AG04450 (cell line): ENCODE data around the gene RYK. TPM values are rescaled to one million over a fixed set of nuclear protein-coding genes. Genes with fewer than 3 reads are reported as not detected.

Experiments
- CTCF ChIA-PET: fragments of 300-600, 350-600 bp; formaldehyde crosslinking; extraction: SDS; loops from one replicate; lab custom pipeline; 2022; ENCODE audit warnings: antibody characterized with exemption, inconsistent platforms; lab: Charles Lee
- POLR2A ChIA-PET: fragments of 350-600 bp; formaldehyde crosslinking; extraction: SDS; loops from one replicate; lab custom pipeline; 2021; ENCODE audit warnings: antibody characterized with exemption, inconsistent platforms; lab: Yijun Ruan, JAX
- DNase-seq: peaks from one replicate; pipeline ENCODE4 v3.0.0-alpha.2; 2011; ENCODE audit warnings: low read depth, low spot score
- H3K27ac ChIP-seq: one replicate; pipeline ENCODE4 v1.5.1; 2012; ENCODE audit warnings: low read depth, low read length, control low read depth
- H3K27me3 ChIP-seq: one replicate; pipeline ENCODE4 v1.6.0; 2012; ENCODE audit warnings: low read length; ENCODE audit not compliant: control insufficient read depth, insufficient read depth
- H3K4me3 ChIP-seq: 2 replicates; pipeline ENCODE4 v1.5.1; 2011; ENCODE audit warnings: mild to moderate bottlenecking, low read depth, low read length, control low read depth
- H3K9me3 ChIP-seq: 2 replicates; pipeline ENCODE4 v1.5.1; 2012; ENCODE audit warnings: low read length; ENCODE audit not compliant: control insufficient read depth, insufficient read depth
- CTCF ChIP-seq: IDR thresholded peaks from 2 replicates; pipeline ENCODE4 v1.5.1; 2011; ENCODE audit warnings: low read depth, low read length, control low read depth, inconsistent platforms
- polyA plus RNA-seq: library from polyadenylated mRNA; depleted of rRNA; stranded (reverse); fragments of >200 nt; gene quantifications from 2 replicates; pipeline ENCODE4 v1.2.3, GENCODE V29; 2011

The RYK gene
- polyA plus RNA-seq, 1 experiment: 74.5 TPM

- DNase-seq: no peak
- TF ChIP-seq CTCF: no peak
- CTCF ChIA-PET: interaction anchor here (2.2 kb wide), 1 partner anchor 20 kb away, joined by 5 read pairs; no protein-coding TSS in a partner anchor
- POLR2A ChIA-PET: no interaction called here
- Histone ChIP-seq H3K27ac (no peak overlapping the region), H3K27me3 (no peaks in the 10 kb centered on the region), H3K9me3 (no peaks in the 10 kb centered on the region), H3K4me3 (no peak overlapping the region)
Measured at GRCh38 chr3:134145183-134145582, 105.5 kb downstream of the RYK start.

- Histone ChIP-seq H3K4me3 (no peak overlapping the region), H3K27me3 (no peaks in the 10 kb centered on the region), H3K9me3 (no peaks in the 10 kb centered on the region), H3K27ac (no peak overlapping the region)
- ChIA-PET POLR2A (no interaction called here), CTCF (interaction anchor here (2.2 kb wide), 1 partner anchor 20 kb away, joined by 5 read pairs; no protein-coding TSS in a partner anchor)
- DNase-seq: no peak
- TF ChIP-seq CTCF: no peak
Measured at GRCh38 chr3:134144694-134145093, 106.0 kb downstream of the RYK start.

DNA sequence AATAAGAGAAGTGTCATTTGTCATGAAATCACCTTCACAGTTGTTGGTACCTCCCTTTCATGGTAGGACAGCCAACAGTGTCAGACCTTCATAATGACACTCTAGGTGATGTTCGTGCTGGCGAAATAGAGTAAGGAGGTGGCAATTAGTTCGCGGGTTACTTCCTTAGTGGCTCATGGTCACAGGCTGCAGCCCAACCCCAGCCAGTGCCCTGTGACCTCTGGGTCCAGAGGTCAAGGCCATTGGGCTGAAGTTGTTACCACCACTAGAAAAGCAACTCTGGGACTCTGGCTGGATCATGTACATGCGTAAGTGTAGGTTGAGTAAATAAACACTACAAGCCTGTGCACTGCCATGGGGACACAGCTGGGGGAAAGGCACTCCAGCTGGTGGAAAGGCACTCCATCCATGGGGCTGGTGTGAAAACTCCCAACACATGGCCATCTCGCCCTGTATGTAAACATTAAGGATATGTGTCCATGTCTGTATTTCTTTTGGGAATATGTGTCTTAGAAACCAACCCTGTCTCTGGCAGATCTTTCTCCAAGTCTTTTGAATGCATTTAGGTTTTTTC lies 106.7 kb downstream of the RYK start:
- ChIA-PET CTCF (interaction anchor here (2.2 kb wide), 1 partner anchor 21 kb away, joined by 5 read pairs; no protein-coding TSS in a partner anchor), POLR2A (no interaction called here)
- Histone ChIP-seq H3K27ac (no peak overlapping the region), H3K9me3 (no peaks in the 10 kb centered on the region), H3K4me3 (no peak overlapping the region), H3K27me3 (no peaks in the 10 kb centered on the region)
- no peak for TF ChIP-seq CTCF
- DNase-seq: no peak

- Histone ChIP-seq H3K9me3 (no peaks in the 10 kb centered on the region), H3K4me3 (no peak overlapping the region), H3K27me3 (no peaks in the 10 kb centered on the region), H3K27ac (no peak overlapping the region)
- ChIA-PET CTCF (no interaction called here), POLR2A (no interaction called here)
- no peak for TF ChIP-seq CTCF
- no peak for DNase-seq
Measured at GRCh38 chr3:134136604-134137003, 114.1 kb downstream of the RYK start.

GRCh38 chr3:134134698-134135415 lies 115.8 kb downstream of the RYK start:
- no peak for DNase-seq
- ChIA-PET POLR2A (no interaction called here), CTCF (interaction anchor here (0.6 to 1.2 kb wide), 2 partner anchors 8 to 185 kb away, joined by 3 read pairs; no protein-coding TSS in a partner anchor)
- no peaks in the 10 kb centered on the region for H3K9me3 ChIP-seq
- H3K27ac ChIP-seq: no peak overlapping the region
- no peak overlapping the region for H3K4me3 ChIP-seq
- no peak for TF ChIP-seq CTCF
- no peaks in the 10 kb centered on the region for H3K27me3 ChIP-seq
